ENCODE measurements around the gene RASAL1.

GRCh38 chr12:113098441-113099028 lies 37.0 kb downstream of the RASAL1 start:
- TF ChIP-seq CTCF (IDR thresholded peaks at IDR 0.05) (peak in 2 of 3 donors; percentile 34 to 37), EP300 (IDR thresholded peaks at IDR 0.05) (no peak), POLR2A (IDR thresholded peaks at IDR 0.05) (no peak)
